Loucy (cell line): ENCODE results near the gene HS3ST4.

Experiments used
- CTCF ChIP-seq: fragments of 200-600 bp; sonication (generic); conservative IDR thresholded peaks from 2 replicates; pipeline ENCODE4 v1.5.1; 2014; ENCODE audit warnings: mild to moderate bottlenecking, antibody characterized with exemption, low read length
- EZH2phosphoT487 ChIP-seq: fragments of 200-600 bp; IDR thresholded peaks from 2 replicates; pipeline ENCODE4 v1.6.1; 2018; ENCODE audit warnings: antibody characterized with exemption, mild to moderate bottlenecking, moderate library complexity, borderline replicate concordance

DNA sequence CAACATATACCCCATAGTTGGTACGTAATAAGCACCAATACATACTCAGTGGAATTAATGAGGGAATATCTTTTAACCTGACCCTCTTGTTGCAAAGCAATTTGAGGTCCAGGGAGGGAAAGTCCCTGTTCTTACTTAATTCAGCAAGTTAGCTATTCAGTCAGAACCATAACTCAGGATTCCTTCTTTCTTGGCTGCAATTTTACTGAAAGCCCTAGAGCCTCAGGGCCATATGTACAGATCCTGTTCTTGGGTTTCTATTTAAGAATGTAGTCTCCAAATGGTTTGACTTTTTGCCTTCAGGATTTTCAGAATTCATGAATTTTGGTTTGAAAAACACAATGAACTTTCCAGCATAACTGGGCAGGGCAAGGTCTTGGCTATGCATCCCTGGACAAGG lies 436.5 kb downstream of the HS3ST4 start:
- TF ChIP-seq CTCF (no peak), EZH2phosphoT487 (no peak)
